KMS-11 (cell line): Measurements from ENCODE around the gene CYB5R4.
"Not testable (repeated sequence)": the region's sequence is repeated elsewhere in the genome, so short reads cannot be mapped to it uniquely, and the experiment has no call there.

Experiments used
- H2AFZ ChIP-seq: fragments of 200-600 bp; sonication (generic); 2 replicates; pipeline ENCODE4 v1.6.1; 2016; ENCODE audit warnings: antibody characterized with exemption, mixed run types, low read depth
- H3K27ac ChIP-seq: fragments of 200-600 bp; sonication (generic); 2 replicates; pipeline ENCODE4 v1.6.1; 2016; ENCODE audit warnings: mild to moderate bottlenecking, mixed run types
- H3K27me3 ChIP-seq: fragments of 200-600 bp; sonication (generic); 2 replicates; pipeline ENCODE4 v1.6.1; 2017; ENCODE audit warnings: mild to moderate bottlenecking, low read depth, mixed run types, moderate library complexity; ENCODE audit not compliant: insufficient read depth
- H3K36me3 ChIP-seq: fragments of 200-600 bp; sonication (generic); 2 replicates; pipeline ENCODE4 v1.6.1; 2017; ENCODE audit warnings: mild to moderate bottlenecking, mixed run types; ENCODE audit not compliant: insufficient read depth
- H3K4me1 ChIP-seq: fragments of 200-600 bp; sonication (generic); 2 replicates; pipeline ENCODE4 v1.6.1; 2016; ENCODE audit warnings: mild to moderate bottlenecking, low read depth, mixed run types; ENCODE audit not compliant: poor library complexity, severe bottlenecking
- H3K4me2 ChIP-seq: fragments of 200-600 bp; sonication (generic); 2 replicates; pipeline ENCODE4 v1.7.0; 2016; ENCODE audit warnings: mild to moderate bottlenecking, mixed run types
- H3K4me3 ChIP-seq: fragments of 200-600 bp; sonication (generic); IDR thresholded peaks from 2 replicates; pipeline ENCODE4 v1.6.1; 2017; ENCODE audit warnings: low read depth, low read length, mixed read lengths; ENCODE audit not compliant: insufficient read depth
- H3K79me2 ChIP-seq: fragments of 200-600 bp; sonication (generic); 2 replicates; pipeline ENCODE4 v1.6.1; 2016; ENCODE audit warnings: low read depth, mixed run types; ENCODE audit not compliant: insufficient read depth
- H3K9ac ChIP-seq: fragments of 200-600 bp; sonication (generic); 2 replicates; pipeline ENCODE4 v1.6.1; 2016; ENCODE audit warnings: mild to moderate bottlenecking, mixed run types
- H4K20me1 ChIP-seq: fragments of 200-600 bp; sonication (generic); 2 replicates; pipeline ENCODE4 v1.6.1; 2016; ENCODE audit warnings: mild to moderate bottlenecking, mixed run types; ENCODE audit not compliant: insufficient read depth
- CTCF ChIP-seq: fragments of 200-600 bp; sonication (generic); conservative IDR thresholded peaks from 2 replicates; pipeline ENCODE4 v1.6.1; 2017; ENCODE audit warnings: low read depth, mild to moderate bottlenecking, antibody characterized with exemption, low read length, moderate library complexity, mixed read lengths

CYB5R4 gene

GRCh38 chr6:83905648-83906047 lies 46.2 kb downstream of the CYB5R4 start:
- TF ChIP-seq CTCF = no peak
- Histone ChIP-seq H2AFZ (no peak overlapping the region), H4K20me1 (no peaks in the 10 kb centered on the region), H3K4me2 (no peak overlapping the region), H3K4me1 (no peaks in the 10 kb centered on the region), H3K79me2 (no peaks in the 10 kb centered on the region), H3K27ac (no peak overlapping the region), H3K27me3 (no peaks in the 10 kb centered on the region), H3K36me3 (no peaks in the 10 kb centered on the region), H3K9ac (no peak overlapping the region), H3K4me3 (no peak overlapping the region)

- not testable (repeated sequence) for H3K36me3 ChIP-seq, H3K4me3 ChIP-seq, H4K20me1 ChIP-seq, H3K79me2 ChIP-seq, H3K4me1 ChIP-seq, H3K27me3 ChIP-seq, H2AFZ ChIP-seq, H3K9ac ChIP-seq, H3K4me2 ChIP-seq, H3K27ac ChIP-seq
These were observed 48.3 kb downstream of the CYB5R4 start for GRCh38 chr6:83907623-83908390.

DNA sequence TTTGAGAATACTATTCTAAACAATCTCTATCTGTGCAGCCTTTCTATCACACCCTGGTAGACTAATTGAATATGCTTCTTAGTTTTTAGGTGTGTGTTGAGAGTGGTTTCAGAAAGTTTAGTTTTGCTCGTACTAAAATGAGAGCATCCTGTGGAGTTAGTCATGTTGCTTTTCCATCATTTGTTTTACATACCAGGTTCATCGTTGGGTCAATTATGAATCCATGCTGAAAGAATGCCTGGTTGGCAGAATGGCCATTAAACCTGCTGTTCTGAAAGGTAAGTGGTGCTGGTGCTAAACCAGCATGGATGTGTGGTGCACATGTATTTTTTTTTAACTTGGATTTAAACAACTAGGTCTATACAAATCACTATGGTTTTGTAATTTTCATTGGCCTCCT lies 49.3 kb downstream of the CYB5R4 start:
- no peak overlapping the region for H2AFZ ChIP-seq
- no peaks in the 10 kb centered on the region for H3K27me3 ChIP-seq
- no peak overlapping the region for H3K4me3 ChIP-seq
- no peak overlapping the region for H3K4me2 ChIP-seq
- H3K4me1 ChIP-seq = no peaks in the 10 kb centered on the region
- no peak for TF ChIP-seq CTCF
- H3K9ac ChIP-seq = no peak overlapping the region
- no peaks in the 10 kb centered on the region for H3K79me2 ChIP-seq
- H3K27ac ChIP-seq = no peak overlapping the region
- no peaks in the 10 kb centered on the region for H3K36me3 ChIP-seq
- H4K20me1 ChIP-seq = no peaks in the 10 kb centered on the region

DNA sequence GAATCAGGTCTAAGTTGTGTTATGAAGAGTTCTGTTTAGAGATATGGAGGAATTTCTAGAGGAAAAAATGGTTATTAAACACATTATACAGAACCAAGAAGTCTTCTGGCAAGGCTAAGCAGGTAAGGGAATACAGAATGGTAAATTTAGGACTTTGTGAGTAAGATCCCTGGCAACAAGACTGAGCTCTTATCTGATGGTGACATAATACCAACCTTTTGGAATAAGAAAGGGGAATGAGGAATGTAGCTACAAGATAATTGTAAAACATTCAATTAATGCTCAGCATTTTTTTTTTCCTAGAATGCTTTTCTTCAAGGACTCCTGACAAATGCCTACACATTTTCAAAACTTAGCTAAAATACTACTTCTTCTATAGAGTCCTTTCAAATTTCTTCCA lies 51.8 kb downstream of the CYB5R4 start:
- TF ChIP-seq CTCF = no peak
- H3K79me2 ChIP-seq = no peaks in the 10 kb centered on the region
- H3K27ac ChIP-seq = no peak overlapping the region
- no peak overlapping the region for H3K9ac ChIP-seq
- no peaks in the 10 kb centered on the region for H4K20me1 ChIP-seq
- H2AFZ ChIP-seq = no peak overlapping the region
- H3K4me2 ChIP-seq = no peak overlapping the region
- H3K27me3 ChIP-seq = no peaks in the 10 kb centered on the region
- H3K36me3 ChIP-seq = no peaks in the 10 kb centered on the region
- no peaks in the 10 kb centered on the region for H3K4me1 ChIP-seq
- H3K4me3 ChIP-seq = no peak overlapping the region

DNA sequence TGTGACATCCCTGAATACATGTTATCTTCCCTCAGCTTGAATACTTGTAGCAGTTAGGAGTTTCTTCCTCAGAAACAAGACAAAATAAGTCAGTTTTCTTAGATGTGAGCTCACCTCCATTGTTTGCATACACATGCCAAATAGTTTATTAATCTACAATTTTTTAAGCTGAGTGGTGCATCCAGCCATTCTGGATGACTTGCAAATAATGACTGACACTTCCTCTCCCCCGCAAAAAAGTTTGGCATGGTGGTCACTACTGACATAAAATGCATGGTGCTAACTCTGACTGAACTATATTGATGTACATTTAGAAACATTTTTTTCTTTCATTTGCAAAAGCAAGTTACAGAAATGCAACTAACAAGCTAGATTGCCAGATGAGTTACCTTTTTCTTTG lies 55.5 kb downstream of the CYB5R4 start:
- Histone ChIP-seq H3K27me3 (no peaks in the 10 kb centered on the region), H3K79me2 (no peaks in the 10 kb centered on the region), H3K36me3 (no peaks in the 10 kb centered on the region), H3K4me2 (no peak overlapping the region), H4K20me1 (no peaks in the 10 kb centered on the region), H2AFZ (no peak overlapping the region), H3K27ac (no peak overlapping the region), H3K4me1 (no peaks in the 10 kb centered on the region), H3K9ac (no peak overlapping the region), H3K4me3 (no peak overlapping the region)
- no peak for TF ChIP-seq CTCF
